Bladder microvascular endothelial cell (primary cell): ENCODE results near the gene SYPL1. TPM values are rescaled to one million over a fixed set of nuclear protein-coding genes. Genes with fewer than 3 reads are reported as not detected.

Source experiments
- total RNA-seq: library from RNA; depleted of rRNA; stranded (reverse); fragments of >200 nt; gene quantifications from 2 replicates; pipeline ENCODE4 v1.2.3, GENCODE V29; 2014

The SYPL1 gene
- total RNA-seq, result 44.2 and 117 TPM in 2 replicates

GRCh38 chr7:106112118-106112971, at the start of gene SYPL1:
Gene SYPL1, minus strand, starts transcription at chr7:106112312. Its CDS starts 104 bp downstream, at chr7:106112208.

Other genes starting within 250 kb of the SYPL1 start
- 2.3 and 11.3 TPM in 2 replicates for gene ATXN7L1, start 235.7 kb downstream of the SYPL1 start, total RNA-seq
- gene CDHR3, start 149.0 kb downstream of the SYPL1 start, total RNA-seq, result 0.81 and 1.2 TPM in 2 replicates
- gene NAMPT, start 172.7 kb upstream of the SYPL1 start, total RNA-seq, result 80.1 and 160 TPM in 2 replicates